Panc1 (cell line): ENCODE results near the gene SLC4A5. TPM values are rescaled to one million over a fixed set of nuclear protein-coding genes. Genes with fewer than 3 reads are reported as not detected.

Experiments
- ATAC-seq: fragments of 200-7000 bp; cut with Tn5 transposase; 2 replicates; pipeline ENCODE4 v1.9.1; 2020; ENCODE audit warnings: mild to moderate bottlenecking, moderate library complexity
- BruUV-seq: library from RNA; stranded (reverse); fragments of 400-500 nt; replicated peaks from 2 replicates; lab custom pipeline; 2021; lab: Mats Ljungman, UMichigan
- CTCF ChIA-PET: fragments of 300-600 bp; sonication (Branson Sonifier 250); formaldehyde crosslinking; loops from one replicate; lab custom pipeline; 2022; ENCODE audit warnings: antibody characterized with exemption; lab: Charles Lee
- POLR2A ChIA-PET: fragments of 300-600 bp; sonication (Branson Sonifier 250); formaldehyde crosslinking; loops from one replicate; lab custom pipeline; 2022; ENCODE audit warnings: antibody characterized with exemption; lab: Charles Lee
- DNase-seq: peaks from one replicate; pipeline ENCODE4 v3.0.0-alpha.2; 2010; ENCODE audit warnings: low read depth, low spot score
- H3K27ac ChIP-seq: 2 replicates; pipeline ENCODE4 v1.5.1; 2011; ENCODE audit warnings: mild to moderate bottlenecking, low read length, inconsistent platforms
- H3K27me3 ChIP-seq: fragments of 200-500 bp; sonication (Bioruptor generic); 2 replicates; pipeline ENCODE4 v1.6.0; 2014; ENCODE audit warnings: low read length, inconsistent platforms; ENCODE audit not compliant: control insufficient read depth, insufficient read depth
- H3K36me3 ChIP-seq: fragments of 200-500 bp; sonication (Bioruptor generic); 2 replicates; pipeline ENCODE4 v1.5.1; 2014; ENCODE audit warnings: inconsistent platforms, mild to moderate bottlenecking, low read length, moderate library complexity; ENCODE audit not compliant: control insufficient read depth, insufficient read depth
- H3K4me1 ChIP-seq: 2 replicates; pipeline ENCODE4 v1.5.1; 2011; ENCODE audit warnings: inconsistent platforms, mild to moderate bottlenecking, low read length, moderate library complexity; ENCODE audit not compliant: control insufficient read depth, insufficient read depth
- H3K4me3 ChIP-seq, 2 experiments: 2 replicates each; pipeline ENCODE4 v1.5.1; 2011 to 2012; ENCODE audit warnings: low read depth in 2 of 2, low read length in 2 of 2, mild to moderate bottlenecking in 2 of 2, inconsistent platforms in 1 of 2, moderate library complexity in 1 of 2
- H3K9me3 ChIP-seq: fragments of 200-500 bp; sonication (Bioruptor generic); 2 replicates; pipeline ENCODE4 v1.5.1; 2014; ENCODE audit warnings: low read depth, mild to moderate bottlenecking, inconsistent platforms, low read length, moderate library complexity; ENCODE audit not compliant: control insufficient read depth, insufficient read depth
- POLR2AphosphoS5 ChIP-seq: IDR thresholded peaks from 2 replicates; pipeline ENCODE4 v1.6.1; 2012; ENCODE audit warnings: mild to moderate bottlenecking, low read depth, low read length, moderate library complexity
- REST ChIP-seq, 2 experiments: IDR thresholded peaks; 2 replicates each; pipeline ENCODE4 v1.6.1; 2011 to 2012; ENCODE audit warnings: low read depth in 2 of 2, control low read depth in 1 of 2, low read length in 1 of 2, mild to moderate bottlenecking in 1 of 2, moderate library complexity in 1 of 2; ENCODE audit not compliant: insufficient read depth in 1 of 2
- SIN3A ChIP-seq: IDR thresholded peaks from 2 replicates; pipeline ENCODE4 v1.6.1; 2012; ENCODE audit warnings: low read depth, mild to moderate bottlenecking, low read length, moderate library complexity, borderline replicate concordance; ENCODE audit not compliant: insufficient read depth
- TCF7L2 ChIP-seq: IDR thresholded peaks from 2 replicates; pipeline ENCODE4 v1.6.1; 2011; ENCODE audit warnings: mild to moderate bottlenecking, low read depth, low read length, inconsistent platforms
- in situ Hi-C: cut with HindIII; loops from 2 replicates; pipeline ENCODE4 v1.10.0; 2016; ENCODE audit warnings: low sequenced_read_pairs, low pct_unique_long_range_greater_than_20kb
- intact Hi-C: fragments of 100-400 bp; cut with micrococcal nuclease; formaldehyde crosslinking; loops from one replicate; pipeline ENCODE4 v1.10.0; 2022; ENCODE audit not compliant: unreplicated experiment
- total RNA-seq: library from RNA; stranded (reverse); gene quantifications from one replicate; pipeline ENCODE4 v1.2.1, GENCODE V29; 2021; ENCODE audit not compliant: unreplicated experiment
- TF ChIP-seq, protein P1 (sequence below): fragments of 450-650 bp; IDR thresholded peaks from 2 replicates; pipeline ENCODE4 v1.5.1; 2017; ENCODE audit warnings: mild to moderate bottlenecking

Gene SLC4A5
- total RNA-seq, 1 experiment from 2014 or later: 1.2 TPM

GRCh38 chr2:74260495-74260894, 82.7 kb downstream of the SLC4A5 start:
- no peaks in the 10 kb centered on the region for H3K9me3 ChIP-seq
- DNase-seq: no peak
- no peak overlapping the region for H3K27ac ChIP-seq
- H3K4me3 ChIP-seq: no peak overlapping the region
- POLR2A ChIA-PET: no interaction called here
- H3K4me1 ChIP-seq: no peaks in the 10 kb centered on the region
- TF ChIP-seq POLR2AphosphoS5 (no peak), TCF7L2 (no peak), REST (IDR thresholded peaks at IDR 0.05; ENCODE audit: insufficient read depth in 1 of 2, low read depth in 2 of 2, low read length in 1 of 2) (no peak), SIN3A (no peak)
- TF ChIP-seq, protein P1, sequence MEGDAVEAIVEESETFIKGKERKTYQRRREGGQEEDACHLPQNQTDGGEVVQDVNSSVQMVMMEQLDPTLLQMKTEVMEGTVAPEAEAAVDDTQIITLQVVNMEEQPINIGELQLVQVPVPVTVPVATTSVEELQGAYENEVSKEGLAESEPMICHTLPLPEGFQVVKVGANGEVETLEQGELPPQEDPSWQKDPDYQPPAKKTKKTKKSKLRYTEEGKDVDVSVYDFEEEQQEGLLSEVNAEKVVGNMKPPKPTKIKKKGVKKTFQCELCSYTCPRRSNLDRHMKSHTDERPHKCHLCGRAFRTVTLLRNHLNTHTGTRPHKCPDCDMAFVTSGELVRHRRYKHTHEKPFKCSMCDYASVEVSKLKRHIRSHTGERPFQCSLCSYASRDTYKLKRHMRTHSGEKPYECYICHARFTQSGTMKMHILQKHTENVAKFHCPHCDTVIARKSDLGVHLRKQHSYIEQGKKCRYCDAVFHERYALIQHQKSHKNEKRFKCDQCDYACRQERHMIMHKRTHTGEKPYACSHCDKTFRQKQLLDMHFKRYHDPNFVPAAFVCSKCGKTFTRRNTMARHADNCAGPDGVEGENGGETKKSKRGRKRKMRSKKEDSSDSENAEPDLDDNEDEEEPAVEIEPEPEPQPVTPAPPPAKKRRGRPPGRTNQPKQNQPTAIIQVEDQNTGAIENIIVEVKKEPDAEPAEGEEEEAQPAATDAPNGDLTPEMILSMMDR: no peak
- in situ Hi-C loops (no loop called here), intact Hi-C loops (loop anchor here (1.0 kb wide), 1 partner anchor 20 kb away; no protein-coding TSS in a partner anchor)
- BruUV-seq: no TSS peak
- H3K36me3 ChIP-seq: no peaks in the 10 kb centered on the region
- CTCF ChIA-PET: interaction anchor here (0.6 kb wide), 1 partner anchor 140 kb away, joined by 3 read pairs; no protein-coding TSS in a partner anchor
- ATAC-seq: no peak
- no peaks in the 10 kb centered on the region for H3K27me3 ChIP-seq

DNA sequence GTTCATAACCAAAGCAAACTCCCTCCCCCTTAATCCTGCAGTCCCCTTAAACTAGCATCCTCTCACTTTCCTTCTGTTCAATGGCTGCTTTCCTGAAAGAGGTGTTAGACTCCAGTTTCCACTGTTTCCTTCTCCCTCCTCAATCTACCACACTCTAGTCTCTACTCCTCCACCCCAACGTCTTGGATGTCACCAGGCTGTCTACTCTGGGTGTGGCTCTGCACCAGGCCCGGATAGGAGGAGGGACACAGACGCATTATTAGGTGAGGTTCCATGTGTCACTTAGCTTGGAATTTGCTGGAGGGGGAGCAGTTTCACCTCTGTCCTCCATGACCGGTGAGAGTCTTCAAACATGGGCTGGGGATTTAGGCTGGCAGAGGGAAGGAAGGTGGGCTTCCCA, 83.5 kb downstream of the SLC4A5 start:
- Histone ChIP-seq H3K4me3 (no peak overlapping the region), H3K4me1 (no peaks in the 10 kb centered on the region), H3K9me3 (no peaks in the 10 kb centered on the region), H3K27me3 (no peaks in the 10 kb centered on the region), H3K36me3 (no peaks in the 10 kb centered on the region), H3K27ac (no peak overlapping the region)
- TF ChIP-seq REST (IDR thresholded peaks at IDR 0.05; ENCODE audit: insufficient read depth in 1 of 2, low read depth in 2 of 2, low read length in 1 of 2) (no peak), SIN3A (no peak), TCF7L2 (no peak)
- TF ChIP-seq, protein P1: no peak
- intact Hi-C loops (loop anchor here (1.0 kb wide), 1 partner anchor 19 kb away; no protein-coding TSS in a partner anchor), in situ Hi-C loops (no loop called here)
- ChIA-PET POLR2A (no interaction called here), CTCF (no interaction called here)
- no peak for DNase-seq
- no TSS peak for BruUV-seq
- ATAC-seq: no peak
